Ovary (tissue), 3 donors: ENCODE measurements around the gene LEF1.
"Not testable (repeated sequence)": the region's sequence is repeated elsewhere in the genome, so short reads cannot be mapped to it uniquely, and the experiment has no call there.

Experiments
- EP300 ChIP-seq: sonication (generic); formaldehyde crosslinking; IDR thresholded peaks from one replicate; pipeline ENCODE4 v1.6.1; 2017; ENCODE audit warnings: antibody characterized with exemption
- TF ChIP-seq, protein P1 (sequence below), 3 donors: fragments of 450-650 bp in 2 of 3; fragments of 200-600 bp in 1 of 3; IDR thresholded peaks; one replicate each; pipeline versions ENCODE4 v1.5.1 to v1.8.0; 2016 to 2022; ENCODE audit warnings: antibody characterized with exemption in 3 of 3, mild to moderate bottlenecking in 1 of 3
- donor health status: DM: no; HTN: no; CAD: no.

DNA sequence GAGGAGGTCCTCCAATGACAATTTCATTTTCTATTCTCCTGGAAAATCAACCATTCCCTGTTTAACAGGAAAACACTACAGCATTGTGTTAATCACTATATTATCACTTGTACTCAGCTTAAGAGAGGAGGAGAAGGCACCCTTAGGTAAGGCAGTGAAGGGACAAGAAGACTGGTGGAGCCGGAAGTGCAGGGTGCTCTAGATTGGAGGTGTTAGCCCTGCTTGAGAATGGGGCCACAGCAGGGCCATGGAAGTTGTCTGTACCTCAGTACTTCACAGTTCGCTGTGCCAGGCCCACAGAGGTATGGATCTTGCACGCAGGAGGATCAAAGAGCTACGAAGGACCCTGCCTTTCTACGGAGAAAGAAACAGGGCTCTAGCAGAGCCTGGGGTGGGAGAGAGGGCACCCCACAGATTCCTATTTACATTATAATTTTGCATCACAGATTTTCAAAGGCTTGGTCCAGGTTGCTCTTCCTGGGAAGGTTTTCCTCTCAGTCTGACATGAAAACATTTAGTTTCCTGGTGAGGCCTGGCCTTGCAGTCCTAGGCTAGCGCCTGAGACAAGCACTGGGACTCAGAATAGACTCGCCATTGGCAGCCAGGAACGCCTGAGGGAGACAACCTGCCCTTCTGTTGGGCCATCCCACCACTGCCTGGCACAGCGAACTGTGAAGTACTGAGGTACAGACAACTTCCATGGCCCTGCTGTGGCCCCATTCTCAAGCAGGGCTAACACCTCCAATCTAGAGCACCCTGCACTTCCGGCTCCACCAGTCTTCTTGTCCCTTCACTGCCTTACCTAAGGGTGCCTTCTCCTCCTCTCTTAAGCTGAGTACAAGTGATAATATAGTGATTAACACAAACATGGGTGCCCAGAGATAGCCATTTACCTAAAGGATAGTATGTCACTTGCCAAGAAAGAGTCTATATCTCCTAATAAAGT, 118.3 kb downstream of the LEF1 start:
- TF ChIP-seq EP300 = not testable (repeated sequence)
- TF ChIP-seq, protein P1, sequence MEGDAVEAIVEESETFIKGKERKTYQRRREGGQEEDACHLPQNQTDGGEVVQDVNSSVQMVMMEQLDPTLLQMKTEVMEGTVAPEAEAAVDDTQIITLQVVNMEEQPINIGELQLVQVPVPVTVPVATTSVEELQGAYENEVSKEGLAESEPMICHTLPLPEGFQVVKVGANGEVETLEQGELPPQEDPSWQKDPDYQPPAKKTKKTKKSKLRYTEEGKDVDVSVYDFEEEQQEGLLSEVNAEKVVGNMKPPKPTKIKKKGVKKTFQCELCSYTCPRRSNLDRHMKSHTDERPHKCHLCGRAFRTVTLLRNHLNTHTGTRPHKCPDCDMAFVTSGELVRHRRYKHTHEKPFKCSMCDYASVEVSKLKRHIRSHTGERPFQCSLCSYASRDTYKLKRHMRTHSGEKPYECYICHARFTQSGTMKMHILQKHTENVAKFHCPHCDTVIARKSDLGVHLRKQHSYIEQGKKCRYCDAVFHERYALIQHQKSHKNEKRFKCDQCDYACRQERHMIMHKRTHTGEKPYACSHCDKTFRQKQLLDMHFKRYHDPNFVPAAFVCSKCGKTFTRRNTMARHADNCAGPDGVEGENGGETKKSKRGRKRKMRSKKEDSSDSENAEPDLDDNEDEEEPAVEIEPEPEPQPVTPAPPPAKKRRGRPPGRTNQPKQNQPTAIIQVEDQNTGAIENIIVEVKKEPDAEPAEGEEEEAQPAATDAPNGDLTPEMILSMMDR (IDR thresholded peaks at IDR 0.05) = not testable (repeated sequence)
